HG03159 (cell line): Measurements from ENCODE around the gene SCGB1C2.
"Not testable (repeated sequence)": the region's sequence is repeated elsewhere in the genome, so short reads cannot be mapped to it uniquely, and the experiment has no call there.

ENCODE experiments used
- ATAC-seq: cut with Tn5 transposase; IDR thresholded peaks from one replicate; pipeline ENCODE4 v1.9.1; 2021; ENCODE audit warnings: mild to moderate bottlenecking, moderate library complexity; ENCODE audit not compliant: unreplicated experiment

The SCGB1C2 gene

DNA sequence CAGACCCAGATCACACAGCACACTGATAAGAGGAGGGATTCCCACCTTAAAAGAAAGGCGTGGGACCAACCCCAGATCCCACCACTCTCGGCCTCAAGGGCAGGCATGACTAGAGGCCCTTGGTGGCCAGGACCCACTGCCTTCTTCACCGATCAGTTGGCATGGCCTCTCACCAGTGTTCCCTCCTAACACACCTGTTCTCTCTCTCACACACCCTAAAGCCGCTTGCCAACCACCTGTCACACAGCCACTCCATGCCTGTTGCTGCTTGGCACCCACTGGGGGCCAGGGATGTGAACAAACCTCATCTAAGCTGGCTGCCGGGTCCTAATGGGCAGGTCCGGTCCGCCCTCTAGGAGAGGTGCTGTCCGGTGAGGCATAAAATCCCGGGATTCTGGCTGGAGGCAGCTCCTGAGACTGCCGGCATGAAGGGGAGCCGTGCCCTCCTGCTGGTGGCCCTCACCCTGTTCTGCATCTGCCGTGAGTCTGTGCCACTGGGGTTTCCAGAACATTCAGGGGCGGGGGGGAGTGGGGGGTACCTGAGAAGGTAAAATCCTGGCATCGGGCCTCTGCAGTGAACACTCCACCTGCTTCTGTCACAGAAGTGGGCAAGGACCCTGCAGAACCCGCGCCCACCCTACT is at the start of gene SCGB1C2:
SCGB1C2 (plus strand) TSS at position 404 of the 642 bp plus-strand sequence; CDS start at position 426, 22 bp downstream.
- not testable (repeated sequence) for ATAC-seq

GRCh38 chr17:113111-113510 is 24.3 kb upstream of the SCGB1C2 start:
- ATAC-seq = not testable (repeated sequence)

DNA sequence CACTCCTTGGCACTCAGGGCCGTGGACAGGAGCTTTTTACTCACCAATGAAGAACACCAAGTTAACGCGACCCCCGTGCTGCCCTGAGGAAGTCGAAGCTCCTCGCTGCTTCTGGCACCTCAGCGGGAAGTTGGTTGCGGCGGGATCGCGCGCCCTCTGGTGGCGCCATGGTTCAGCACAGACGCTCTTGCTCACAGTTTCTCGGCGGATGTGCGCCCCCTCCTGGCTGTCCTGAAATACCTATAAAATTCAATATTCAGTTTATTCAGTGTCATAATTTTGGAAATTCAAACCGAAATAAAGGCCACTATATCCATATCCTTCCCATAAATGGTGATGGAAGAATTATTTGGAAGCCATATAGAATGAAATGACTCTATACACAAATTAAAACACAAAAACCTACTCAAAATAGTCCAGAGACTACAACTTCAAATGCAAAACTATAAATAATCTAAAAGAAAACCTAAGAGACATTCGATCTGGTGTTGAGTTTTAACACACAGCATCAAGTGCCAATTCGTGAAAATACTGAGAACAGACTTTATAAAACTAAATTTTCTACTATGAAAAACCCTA is 18.9 kb upstream of the SCGB1C2 start:
- not testable (repeated sequence) for ATAC-seq

GRCh38 chr17:133932-134331 is 3.4 kb upstream of the SCGB1C2 start:
- not testable (repeated sequence) for ATAC-seq

- peak; percentile 74 for ATAC-seq
Measured at GRCh38 chr17:134332-134785, 3.0 kb upstream of the SCGB1C2 start.

DNA sequence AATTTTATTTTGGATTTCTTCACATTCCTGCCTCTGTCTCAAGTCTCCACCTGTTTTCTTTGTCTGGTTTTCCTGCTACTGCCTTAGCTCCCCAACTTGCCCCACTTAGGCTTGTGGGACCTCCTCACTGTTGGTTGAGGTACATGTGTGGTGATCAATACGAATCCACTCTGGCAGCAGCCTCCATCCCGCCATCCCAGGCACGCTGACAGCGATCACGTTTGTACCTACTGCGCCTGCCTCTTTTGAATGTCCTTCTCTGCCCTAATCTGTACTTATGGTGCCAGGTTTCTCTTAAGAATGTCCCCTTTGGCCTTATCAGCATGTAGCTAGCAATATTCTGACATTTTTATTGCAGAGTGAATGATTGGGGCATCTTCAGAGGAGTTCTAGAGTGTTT is 2.3 kb upstream of the SCGB1C2 start:
- not testable (repeated sequence) for ATAC-seq

GRCh38 chr17:135895-136294 is 1.5 kb upstream of the SCGB1C2 start:
- ATAC-seq = not testable (repeated sequence)

GRCh38 chr17:136531-136930 is 838 bp upstream of the SCGB1C2 start:
- not testable (repeated sequence) for ATAC-seq

GRCh38 chr17:139401-140205 is 2.2 kb downstream of the SCGB1C2 start:
- not testable (repeated sequence) for ATAC-seq

- ATAC-seq = no peak
Measured at GRCh38 chr17:142102-142661, 4.8 kb downstream of the SCGB1C2 start.

- no peak for ATAC-seq
Measured at GRCh38 chr17:142876-143784, 5.8 kb downstream of the SCGB1C2 start.

GRCh38 chr17:143785-144281 is 6.5 kb downstream of the SCGB1C2 start:
- no peak for ATAC-seq

- no peak for ATAC-seq
Measured at GRCh38 chr17:144936-145670, 7.7 kb downstream of the SCGB1C2 start.

DNA sequence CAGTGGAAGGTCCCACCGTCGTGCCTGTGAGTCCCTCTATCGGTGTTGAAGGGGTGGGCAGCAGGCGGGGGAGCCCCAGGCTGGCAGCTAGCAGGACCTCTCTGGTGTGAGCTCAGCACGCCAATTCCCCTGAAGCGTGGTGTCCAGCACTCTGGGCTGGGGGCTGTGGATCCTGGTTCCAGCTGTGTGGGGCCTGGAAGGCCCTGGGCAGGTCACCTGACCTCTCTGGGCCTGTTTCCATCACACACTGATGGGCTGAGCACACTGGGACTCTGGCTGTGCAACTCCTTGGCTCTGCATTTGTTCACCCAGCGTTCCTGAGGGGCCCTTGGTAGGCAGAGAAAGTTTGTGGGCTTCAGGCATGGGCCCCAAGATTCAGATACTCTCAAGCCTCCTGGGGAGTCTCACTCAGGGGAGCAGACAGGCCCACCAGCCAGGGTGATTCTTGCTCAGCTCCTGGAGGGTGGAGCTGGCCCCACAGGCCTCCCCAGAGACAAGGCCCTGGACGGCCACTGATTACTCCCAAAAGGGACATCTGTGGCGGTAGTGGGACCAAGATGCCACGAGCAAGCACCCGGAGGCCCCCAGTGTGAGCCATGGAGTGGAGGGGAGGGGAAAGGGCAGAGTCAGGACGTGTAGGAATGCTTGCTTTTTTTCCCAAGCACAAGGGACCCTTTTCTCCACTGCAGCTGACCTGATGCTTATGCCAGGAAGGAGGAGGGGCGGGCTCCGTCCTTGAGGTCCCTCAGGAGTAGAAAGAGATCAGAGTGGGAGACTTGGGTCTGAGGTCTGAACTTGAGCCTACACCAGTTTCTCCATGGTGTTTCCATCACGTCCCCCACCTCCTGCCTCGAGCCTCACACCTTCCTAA is 8.5 kb downstream of the SCGB1C2 start:
- ATAC-seq = no peak

GRCh38 chr17:146546-146945 is 9.2 kb downstream of the SCGB1C2 start:
- ATAC-seq = no peak

GRCh38 chr17:146983-147761 is 9.8 kb downstream of the SCGB1C2 start:
- no peak for ATAC-seq

DNA sequence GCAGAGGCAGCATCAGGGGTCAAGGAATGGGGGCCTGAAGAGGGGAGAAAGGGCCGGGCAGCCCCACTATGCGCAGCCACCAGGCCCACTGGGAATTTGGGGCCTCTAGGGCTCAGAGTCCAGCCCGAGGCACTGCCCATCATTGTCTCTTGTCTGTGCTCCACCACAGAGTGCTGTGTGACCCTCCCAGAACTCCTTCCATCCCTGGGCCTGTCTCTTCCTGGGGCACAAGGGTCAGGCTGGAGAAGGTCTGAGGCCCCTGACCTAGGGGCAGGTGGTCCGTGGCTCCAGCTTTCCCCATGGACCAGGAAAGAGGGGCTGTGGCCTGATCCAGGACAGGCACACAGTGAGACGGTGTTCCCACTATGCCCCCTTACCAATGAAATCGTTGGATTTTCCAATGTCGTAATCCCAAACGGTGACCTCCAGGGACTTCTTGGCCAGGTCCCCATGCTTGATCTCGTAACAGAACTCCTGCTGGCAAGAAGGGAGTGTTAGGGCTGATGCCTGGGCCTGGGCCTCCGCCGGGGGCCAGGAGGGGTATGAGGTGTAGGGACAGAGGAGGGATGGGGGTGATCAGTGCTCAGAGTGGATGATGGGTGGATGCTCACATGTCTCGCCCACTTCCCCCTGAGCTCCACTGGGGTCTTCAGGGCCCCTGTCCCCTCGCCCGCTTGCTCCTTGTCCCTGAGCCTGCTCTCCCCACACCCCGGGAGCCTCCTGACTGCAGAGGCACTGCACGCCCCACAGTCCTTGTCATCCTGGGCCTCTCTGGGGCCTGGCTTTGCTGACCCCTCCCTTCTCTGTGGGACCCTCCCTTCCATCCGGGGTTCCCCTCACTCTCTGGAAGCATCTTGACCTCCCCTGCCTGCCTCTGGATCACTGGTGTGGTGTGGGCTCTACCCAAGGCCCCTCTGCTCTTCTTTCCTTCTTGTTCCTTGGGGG is 10.7 kb downstream of the SCGB1C2 start:
- no peak for ATAC-seq
